OCI-LY1 (cell line): ENCODE results near the gene ANK3.

ENCODE experiments used
- H2AFZ ChIP-seq: fragments of 200-600 bp; sonication (generic), shearing (Covaris generic); 2 replicates; pipeline ENCODE4 v1.6.0; 2014; ENCODE audit warnings: antibody characterized with exemption, mild to moderate bottlenecking, low read length
- H3F3A ChIP-seq: fragments of 200-600 bp; sonication (generic), shearing (Covaris generic); 2 replicates; pipeline ENCODE4 v1.6.0; 2014; ENCODE audit warnings: mild to moderate bottlenecking, antibody characterized with exemption, low read length, moderate library complexity; ENCODE audit not compliant: insufficient read depth
- H3K27ac ChIP-seq: fragments of 200-600 bp; sonication (generic); 2 replicates; pipeline ENCODE4 v1.5.1; 2014; ENCODE audit warnings: low read length, mixed run types, mild to moderate bottlenecking, low read depth; ENCODE audit not compliant: poor library complexity, severe bottlenecking
- H3K27me3 ChIP-seq: fragments of 200-600 bp; sonication (generic); 2 replicates; pipeline ENCODE4 v1.6.0; 2014; ENCODE audit warnings: antibody characterized with exemption, mild to moderate bottlenecking, low read length, moderate library complexity; ENCODE audit not compliant: insufficient read depth
- H3K36me3 ChIP-seq: fragments of 200-600 bp; sonication (generic); 2 replicates; pipeline ENCODE4 v1.6.1; 2014; ENCODE audit warnings: mild to moderate bottlenecking, antibody characterized with exemption, low read length, moderate library complexity, mixed read lengths; ENCODE audit not compliant: insufficient read depth
- H3K4me1 ChIP-seq: fragments of 200-600 bp; sonication (generic); 2 replicates; pipeline ENCODE4 v1.5.1; 2014; ENCODE audit warnings: mild to moderate bottlenecking, low read length, moderate library complexity; ENCODE audit not compliant: insufficient read depth, severe bottlenecking
- H3K4me2 ChIP-seq: fragments of 200-600 bp; sonication (generic), shearing (Covaris generic); 2 replicates; pipeline ENCODE4 v1.6.1; 2014; ENCODE audit warnings: low read length
- H3K4me3 ChIP-seq: fragments of 200-600 bp; sonication (generic); 2 replicates; pipeline ENCODE4 v1.5.1; 2014; ENCODE audit warnings: low read length, low read depth, mild to moderate bottlenecking, mixed read lengths; ENCODE audit not compliant: poor library complexity, severe bottlenecking
- H3K79me2 ChIP-seq: fragments of 200-600 bp; shearing (Covaris generic); 2 replicates; pipeline ENCODE4 v1.6.1; 2016; ENCODE audit warnings: mixed run types, low read length, mixed read lengths; ENCODE audit not compliant: insufficient read depth
- H3K9ac ChIP-seq: fragments of 200-600 bp; sonication (generic), shearing (Covaris generic); 2 replicates; pipeline ENCODE4 v1.6.1; 2014; ENCODE audit warnings: mild to moderate bottlenecking, low read length, mixed read lengths
- H3K9me2 ChIP-seq: fragments of 200-600 bp; sonication (generic), shearing (Covaris generic); 2 replicates; pipeline ENCODE4 v1.6.1; 2014; ENCODE audit warnings: low read depth, mild to moderate bottlenecking, low read length, mixed read lengths
- H3K9me3 ChIP-seq: fragments of 200-600 bp; shearing (Covaris generic); 2 replicates; pipeline ENCODE4 v1.6.1; 2014; ENCODE audit warnings: low read length, mixed read lengths
- H4K20me1 ChIP-seq: fragments of 200-600 bp; sonication (generic), shearing (Covaris generic); 2 replicates; pipeline ENCODE4 v1.6.0; 2016; ENCODE audit warnings: mild to moderate bottlenecking, low read length; ENCODE audit not compliant: insufficient read depth
- CTCF ChIP-seq: fragments of 200-600 bp; sonication (generic), shearing (Covaris generic); IDR thresholded peaks from 2 replicates; pipeline ENCODE4 v1.5.1; 2017; ENCODE audit warnings: mild to moderate bottlenecking, antibody characterized with exemption, low read length, moderate library complexity, mixed read lengths
- EZH2 ChIP-seq: fragments of 200-600 bp; sonication (generic), shearing (Covaris generic); IDR thresholded peaks from 2 replicates; pipeline ENCODE4 v1.8.0; 2017; ENCODE audit warnings: borderline replicate concordance, mixed run types, mild to moderate bottlenecking, antibody characterized with exemption, low read length, moderate library complexity, mixed read lengths

Gene ANK3

GRCh38 chr10:60246382-60246781 lies 143.3 kb downstream of the ANK3 start:
- no peak overlapping the region for H3K4me3 ChIP-seq
- no peaks in the 10 kb centered on the region for H3K27me3 ChIP-seq
- no peak overlapping the region for H3K4me2 ChIP-seq
- H3K9me2 ChIP-seq = no peaks in the 10 kb centered on the region
- H3K9me3 ChIP-seq = no peaks in the 10 kb centered on the region
- TF ChIP-seq EZH2 = no peak
- no peak for TF ChIP-seq CTCF
- no peak overlapping the region for H3K27ac ChIP-seq
- H3K79me2 ChIP-seq = no peaks in the 10 kb centered on the region
- H3K9ac ChIP-seq = no peak overlapping the region
- no peaks in the 10 kb centered on the region for H3K4me1 ChIP-seq
- no peaks in the 10 kb centered on the region for H4K20me1 ChIP-seq
- peaks cover 22% of the 10 kb centered on the region for H3K36me3 ChIP-seq
- H2AFZ ChIP-seq = no peak overlapping the region
- no peaks in the 10 kb centered on the region for H3F3A ChIP-seq

- Histone ChIP-seq H3F3A (0 out of 2 replicates have a peak, but pooled peaks cover 8% of the 10 kb centered on the region), H3K27ac (peak overlapping the region; percentile 100), H3K4me1 (peaks cover 49% of the 10 kb centered on the region), H2AFZ (no peak overlapping the region), H3K9me3 (no peaks in the 10 kb centered on the region), H3K79me2 (no peaks in the 10 kb centered on the region), H3K9me2 (no peaks in the 10 kb centered on the region), H3K9ac (peak overlapping the region; percentile 92; the same call in 1 of the 2 replicates), H3K27me3 (no peaks in the 10 kb centered on the region), H3K36me3 (peaks cover 13% of the 10 kb centered on the region), H4K20me1 (no peaks in the 10 kb centered on the region), H3K4me2 (peak overlapping the region; percentile 67; the same call in 1 of the 2 replicates), H3K4me3 (no peak overlapping the region)
- no peak for TF ChIP-seq EZH2
- TF ChIP-seq CTCF = no peak
These were observed 150.4 kb downstream of the ANK3 start for GRCh38 chr10:60239228-60239627.

- H3K27ac ChIP-seq = peak overlapping the region; percentile 100
- H3K4me2 ChIP-seq = peak overlapping the region; percentile 67
- no peaks in the 10 kb centered on the region for H4K20me1 ChIP-seq
- no peaks in the 10 kb centered on the region for H3K27me3 ChIP-seq
- H3K9ac ChIP-seq = peak overlapping the region; percentile 92; the same call in 1 of the 2 replicates
- no peaks in the 10 kb centered on the region for H3K9me3 ChIP-seq
- H3K36me3 ChIP-seq = peaks cover 11% of the 10 kb centered on the region
- peaks cover 54% of the 10 kb centered on the region for H3K4me1 ChIP-seq
- H3K9me2 ChIP-seq = no peaks in the 10 kb centered on the region
- H3K79me2 ChIP-seq = no peaks in the 10 kb centered on the region
- H3F3A ChIP-seq = 0 out of 2 replicates have a peak, but pooled peaks cover 8% of the 10 kb centered on the region
- peak overlapping the region; percentile 65 for H3K4me3 ChIP-seq
- TF ChIP-seq EZH2 = no peak
- TF ChIP-seq CTCF = no peak
- no peak overlapping the region for H2AFZ ChIP-seq
These were observed 150.9 kb downstream of the ANK3 start for GRCh38 chr10:60238759-60239100.
